GM21786 (cell line): ENCODE measurements around the gene ATP5ME.
"Not testable (repeated sequence)": the region's sequence is repeated elsewhere in the genome, so short reads cannot be mapped to it uniquely, and the experiment has no call there.

Experiments
- ATAC-seq: cut with Tn5 transposase; IDR thresholded peaks from one replicate; pipeline ENCODE4 v1.9.1; 2021; ENCODE audit not compliant: unreplicated experiment

ATP5ME gene

DNA sequence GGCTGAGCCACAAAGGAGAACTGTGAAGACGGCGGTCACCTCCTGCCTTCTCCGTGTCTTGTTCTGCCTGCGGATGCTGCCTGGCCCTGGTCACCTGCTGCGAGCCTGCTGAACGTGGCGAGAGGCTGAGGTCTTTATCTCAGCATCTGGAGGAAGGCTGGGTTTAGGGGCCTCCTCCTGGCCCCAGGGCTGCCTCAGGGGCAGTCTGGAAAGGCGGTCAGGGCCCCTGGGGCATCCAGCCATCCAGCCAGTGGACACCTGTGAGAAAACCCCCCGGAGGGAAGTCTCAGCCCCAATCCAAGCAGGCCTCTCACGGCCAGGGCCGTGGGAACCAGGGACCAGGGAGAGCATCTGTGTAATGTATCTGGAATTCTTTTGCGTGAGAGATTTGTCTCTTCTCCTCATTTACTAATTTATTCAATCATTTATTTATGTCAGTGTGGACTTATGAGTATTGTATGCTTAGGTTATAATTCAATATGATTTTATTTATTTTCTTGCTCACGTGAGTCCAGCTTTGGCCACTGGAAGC is 37.4 kb downstream of the ATP5ME start:
- ATAC-seq = no peak

GRCh38 chr4:635851-636627 is 38.0 kb downstream of the ATP5ME start:
- no peak for ATAC-seq

DNA sequence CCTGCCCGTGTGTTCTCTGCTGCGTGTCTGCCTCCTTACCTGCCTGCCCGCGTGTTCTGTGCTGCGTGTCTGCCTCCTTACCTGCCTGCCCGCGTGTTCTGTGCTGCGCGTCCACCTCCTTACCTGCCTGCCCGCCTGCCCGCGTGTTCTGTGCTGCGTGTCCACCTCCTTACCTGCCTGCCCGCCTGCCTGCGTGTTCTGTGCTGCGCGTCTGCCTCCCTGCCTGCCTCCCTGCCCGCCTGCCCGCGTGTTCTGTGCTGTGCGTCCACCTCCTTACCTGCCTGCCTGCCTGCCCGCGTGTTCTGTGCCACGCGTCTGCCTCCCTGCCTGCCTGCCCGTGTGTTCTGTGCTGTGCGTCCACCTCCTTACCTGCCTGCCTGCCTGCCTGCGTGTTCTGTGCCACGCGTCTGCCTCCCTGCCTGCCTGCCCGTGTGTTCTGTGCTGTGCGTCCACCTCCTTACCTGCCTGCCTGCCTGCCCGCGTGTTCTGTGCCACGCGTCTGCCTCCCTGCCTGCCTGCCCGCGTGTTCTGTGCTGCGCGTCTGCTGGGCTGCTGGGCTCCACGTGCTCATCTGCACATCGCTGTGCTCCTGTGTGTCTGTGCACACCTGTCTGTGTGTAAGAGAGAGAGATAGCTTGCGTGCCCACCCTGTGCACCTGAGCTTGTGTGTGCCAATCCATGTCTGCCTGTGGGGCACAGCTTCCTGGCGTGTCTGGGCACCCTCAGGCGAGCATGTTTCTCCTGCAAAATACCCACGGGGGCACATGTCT is 38.8 kb downstream of the ATP5ME start:
- ATAC-seq = not testable (repeated sequence)

DNA sequence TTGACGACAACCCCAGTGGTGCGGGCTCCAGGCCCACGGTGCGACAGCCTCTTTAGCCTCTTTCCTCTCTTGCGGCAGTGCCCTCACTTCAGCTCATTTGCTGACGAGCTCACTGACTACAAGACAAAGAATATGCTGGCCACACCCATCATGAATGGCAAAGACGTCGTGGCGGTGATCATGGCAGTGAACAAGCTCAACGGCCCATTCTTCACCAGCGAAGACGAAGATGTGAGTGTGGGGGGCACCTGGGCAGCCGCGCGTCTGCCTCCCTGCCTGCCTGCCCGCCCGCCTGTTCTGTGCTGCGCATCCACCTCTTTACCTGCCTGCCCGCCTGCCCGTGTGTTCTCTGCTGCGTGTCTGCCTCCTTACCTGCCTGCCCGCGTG is 39.5 kb downstream of the ATP5ME start:
- ATAC-seq = no peak

GRCh38 chr4:633976-634598 is 40.0 kb downstream of the ATP5ME start:
- no peak for ATAC-seq

DNA sequence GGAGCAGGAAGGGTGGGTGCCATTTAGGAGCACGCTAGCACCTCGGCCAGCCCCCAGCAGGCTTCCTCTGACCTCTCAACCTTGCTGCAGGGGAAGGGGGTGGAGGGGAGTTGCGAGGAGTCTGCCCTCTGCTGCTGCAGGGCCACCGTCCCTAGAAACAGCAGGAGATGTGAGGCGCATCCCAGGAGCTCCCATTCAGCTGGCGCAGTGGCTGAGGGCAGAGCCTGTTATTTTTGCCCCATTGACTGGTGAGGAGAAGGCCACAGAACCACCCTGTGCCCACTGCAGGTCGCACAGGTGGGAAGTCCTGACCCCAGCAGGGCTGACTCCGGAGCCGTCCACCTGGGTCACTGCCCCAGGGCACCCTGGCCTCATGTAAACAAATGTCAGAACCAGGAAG is 40.7 kb downstream of the ATP5ME start:
- no peak for ATAC-seq

DNA sequence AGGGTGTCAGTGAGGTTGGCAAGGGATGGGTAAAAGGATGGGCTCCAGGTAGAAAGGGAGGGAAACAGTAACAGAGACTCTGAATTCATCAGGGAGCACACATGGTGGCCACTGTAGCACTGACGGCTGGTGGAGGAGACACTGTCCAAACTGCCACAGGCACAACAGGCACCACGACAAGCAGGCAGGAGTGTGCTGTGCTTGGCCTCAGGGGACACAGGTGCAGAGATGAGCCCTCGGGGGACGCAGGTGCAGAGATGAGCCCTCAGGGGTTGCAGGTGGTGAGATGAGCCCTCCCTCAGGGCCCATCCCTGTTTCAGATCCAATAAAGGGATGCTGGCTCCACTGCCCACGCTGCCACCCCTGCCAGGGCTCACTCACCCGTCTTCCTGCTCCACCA is 41.1 kb downstream of the ATP5ME start:
- no peak for ATAC-seq

DNA sequence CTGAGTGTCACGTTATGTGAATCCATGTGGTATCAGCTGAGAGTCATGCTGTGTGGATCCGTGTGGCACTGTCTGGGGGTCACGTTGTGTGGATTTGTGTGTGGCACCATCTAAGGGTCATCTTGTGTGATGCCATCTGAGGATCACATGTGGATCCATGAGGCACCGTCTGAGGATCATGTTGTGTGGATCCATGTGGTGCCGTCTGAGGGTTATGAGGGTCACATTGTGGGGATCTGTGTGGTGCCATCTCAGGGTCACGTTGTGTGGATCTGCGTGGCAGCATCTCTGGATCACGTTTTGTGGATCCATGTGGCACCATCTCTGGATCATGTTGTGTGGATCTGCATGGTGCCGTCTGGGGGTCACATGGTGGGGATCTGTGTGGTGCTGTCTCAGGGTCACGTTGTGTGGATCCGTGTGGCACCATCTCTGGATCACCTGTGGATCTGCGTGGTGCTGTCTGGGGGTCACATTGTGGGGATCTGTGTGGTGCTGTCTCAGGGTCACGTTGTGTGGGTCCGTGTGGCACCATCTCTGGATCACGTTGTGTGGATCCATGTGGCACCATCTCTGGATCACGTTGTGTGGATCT is 41.8 kb downstream of the ATP5ME start:
- no peak for ATAC-seq

- ATAC-seq = no peak
Measured at GRCh38 chr4:630656-631055, 43.4 kb downstream of the ATP5ME start.

GRCh38 chr4:629915-630641 is 44.0 kb downstream of the ATP5ME start:
- no peak for ATAC-seq

- ATAC-seq = no peak
Measured at GRCh38 chr4:629636-629914, 44.5 kb downstream of the ATP5ME start.

GRCh38 chr4:628821-629635 is 45.0 kb downstream of the ATP5ME start:
- no peak for ATAC-seq

- ATAC-seq = no peak
Measured at GRCh38 chr4:628311-628741, 45.8 kb downstream of the ATP5ME start.

DNA sequence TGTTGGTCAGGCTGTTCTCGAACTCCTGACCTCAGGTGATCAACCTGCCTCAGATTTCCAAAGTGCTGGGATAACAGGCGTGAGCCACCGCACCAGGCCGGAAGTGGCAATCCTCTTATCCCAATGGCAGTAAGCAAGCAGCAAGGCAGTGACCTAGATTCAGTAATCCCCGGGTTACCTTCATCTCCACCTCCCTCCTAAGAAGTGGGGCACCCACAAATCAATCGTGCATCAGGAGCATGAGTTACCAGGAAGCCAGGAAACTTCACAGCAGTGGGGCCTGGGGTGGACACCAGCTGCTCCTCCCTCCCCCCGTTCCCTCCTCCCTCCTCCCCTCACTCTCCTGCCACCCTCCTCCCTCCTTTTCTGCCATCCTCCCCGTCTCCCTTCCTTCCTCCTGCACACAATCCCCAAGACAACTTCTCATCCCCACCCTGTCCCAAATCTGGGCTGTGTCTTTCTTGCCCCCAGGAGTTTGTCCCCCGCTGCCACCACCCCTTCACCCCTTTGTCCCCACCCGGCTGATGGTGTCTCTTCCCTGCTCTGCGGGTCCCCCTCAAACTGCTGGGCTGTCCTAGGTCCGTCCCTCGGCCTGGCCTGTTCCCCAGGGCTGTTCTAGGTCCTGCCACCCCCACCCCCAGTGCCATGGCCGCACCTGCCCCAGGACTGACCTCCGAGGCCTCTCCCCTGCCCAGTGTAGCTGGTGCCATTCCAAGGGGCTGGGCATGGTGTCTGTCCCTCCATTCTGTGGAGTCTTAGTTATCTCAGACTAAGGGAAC is 46.5 kb downstream of the ATP5ME start:
- ATAC-seq = no peak

DNA sequence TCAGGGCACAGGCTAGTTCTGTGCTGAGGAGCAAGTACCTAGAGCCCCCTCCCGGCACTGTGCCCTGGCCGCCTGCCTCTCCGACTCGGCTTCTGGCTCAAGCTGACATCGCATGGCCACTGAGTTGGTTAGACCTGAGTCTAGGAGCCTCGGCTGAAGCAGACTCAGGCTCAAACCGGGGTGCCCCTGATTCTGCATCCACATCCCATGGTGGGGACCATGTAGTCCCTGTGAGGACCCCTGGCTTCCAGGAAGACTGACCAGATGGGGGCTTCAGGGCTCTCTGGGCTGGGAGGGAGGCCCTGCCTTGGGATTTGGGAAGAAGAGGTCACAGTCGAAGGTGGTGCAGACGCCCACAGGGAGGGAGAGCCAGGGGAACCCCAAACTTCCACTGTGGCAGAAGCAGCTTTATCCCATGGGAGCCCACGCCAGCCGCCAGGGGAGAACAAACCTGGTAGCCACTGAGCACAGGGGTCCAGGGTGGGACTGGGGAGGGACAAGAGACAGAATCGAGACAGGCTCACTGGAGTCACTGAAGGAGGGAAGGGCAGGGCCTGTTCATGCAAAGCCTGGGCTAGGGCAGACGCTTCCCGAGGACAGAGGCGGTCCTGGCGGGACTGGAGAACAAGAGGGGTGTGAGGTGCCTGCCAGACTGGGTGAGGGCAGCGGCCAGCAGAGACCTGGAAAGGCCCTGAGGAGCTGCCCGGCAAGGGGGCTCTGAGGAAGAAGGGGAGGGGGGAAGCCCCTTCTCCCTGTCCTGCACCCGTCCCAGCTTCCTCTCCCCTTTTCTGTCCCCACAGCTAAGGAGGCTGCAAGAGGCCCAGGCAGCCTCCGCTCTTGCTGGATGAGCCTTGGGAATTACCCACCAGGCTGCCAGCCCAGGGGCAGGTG is 47.6 kb downstream of the ATP5ME start:
- ATAC-seq = no peak

DNA sequence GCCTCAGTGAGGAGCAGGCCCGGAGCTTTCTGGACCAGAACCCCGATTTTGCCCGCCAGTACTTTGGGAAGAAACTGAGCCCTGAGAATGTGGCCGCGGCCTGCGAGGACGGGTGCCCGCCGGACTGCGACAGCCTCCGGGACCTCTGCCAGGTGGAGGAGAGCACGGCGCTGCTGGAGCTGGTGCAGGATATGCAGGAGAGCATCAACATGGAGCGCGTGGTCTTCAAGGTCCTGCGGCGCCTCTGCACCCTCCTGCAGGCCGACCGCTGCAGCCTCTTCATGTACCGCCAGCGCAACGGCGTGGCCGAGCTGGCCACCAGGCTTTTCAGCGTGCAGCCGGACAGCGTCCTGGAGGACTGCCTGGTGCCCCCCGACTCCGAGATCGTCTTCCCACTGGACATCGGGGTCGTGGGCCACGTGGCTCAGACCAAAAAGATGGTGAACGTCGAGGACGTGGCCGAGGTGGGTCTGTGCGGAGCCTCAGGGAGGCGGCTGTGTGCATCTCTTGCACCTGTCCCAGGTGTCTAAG is 48.4 kb downstream of the ATP5ME start:
- ATAC-seq = no peak

DNA sequence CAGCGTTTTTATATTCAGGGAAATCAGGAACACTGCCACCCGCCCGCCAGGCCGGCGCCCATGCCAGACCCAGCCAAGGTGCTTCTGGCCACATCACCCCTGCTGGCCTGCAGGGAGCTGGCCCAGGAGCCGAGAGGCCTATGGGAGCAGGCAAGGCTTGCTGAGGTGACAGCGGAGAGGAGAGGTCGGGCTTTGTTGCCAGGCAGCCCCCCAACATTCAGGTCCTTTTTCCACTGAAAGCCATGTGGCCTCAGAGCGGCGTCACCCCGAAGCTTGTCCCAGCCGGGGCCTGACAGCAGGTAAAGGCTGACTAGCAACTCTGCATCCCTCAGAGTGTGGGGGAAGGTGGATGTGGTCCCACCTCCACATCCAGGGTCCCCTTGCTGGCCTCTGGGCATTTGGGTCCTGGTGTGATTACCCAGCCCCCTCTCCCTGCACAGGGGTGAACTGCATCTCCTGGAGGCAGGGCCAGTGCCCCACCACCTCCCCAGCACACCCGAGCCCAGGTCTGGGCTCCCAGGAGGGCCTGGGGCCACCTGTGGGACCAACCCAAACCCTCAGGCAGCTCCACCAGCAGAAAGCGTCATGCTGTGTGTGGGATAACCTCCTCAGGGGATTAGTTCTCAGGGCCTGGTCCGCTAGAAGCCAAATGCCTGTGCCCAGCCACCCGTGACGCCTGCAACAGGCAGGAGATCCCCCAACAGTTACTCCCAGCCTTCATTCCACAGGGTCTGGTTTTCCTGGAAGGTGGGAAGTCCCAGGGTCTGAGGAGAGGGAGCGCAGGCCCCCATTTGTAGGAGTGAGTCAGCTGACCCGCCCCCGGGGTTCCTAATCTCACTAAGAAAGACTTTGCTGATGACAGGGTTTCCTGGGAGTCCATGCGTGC is 49.1 kb downstream of the ATP5ME start, which contains the start of gene PDE6B:
PDE6B (plus strand) TSS at position 869 of the 886 bp plus-strand sequence. CDS start 54 bp downstream, outside the sequence.
- no peak for ATAC-seq
